GM12873 (cell line): ENCODE results near the gene PDE4C.

ENCODE experiments used
- TF ChIP-seq, protein P1 (sequence below): IDR thresholded peaks from 2 replicates; pipeline ENCODE4 v1.5.1; 2012; ENCODE audit warnings: low read depth, mild to moderate bottlenecking, moderate library complexity, low read length, control low read depth; ENCODE audit not compliant: insufficient read depth; ENCODE audit errors: missing control alignments

PDE4C gene

DNA sequence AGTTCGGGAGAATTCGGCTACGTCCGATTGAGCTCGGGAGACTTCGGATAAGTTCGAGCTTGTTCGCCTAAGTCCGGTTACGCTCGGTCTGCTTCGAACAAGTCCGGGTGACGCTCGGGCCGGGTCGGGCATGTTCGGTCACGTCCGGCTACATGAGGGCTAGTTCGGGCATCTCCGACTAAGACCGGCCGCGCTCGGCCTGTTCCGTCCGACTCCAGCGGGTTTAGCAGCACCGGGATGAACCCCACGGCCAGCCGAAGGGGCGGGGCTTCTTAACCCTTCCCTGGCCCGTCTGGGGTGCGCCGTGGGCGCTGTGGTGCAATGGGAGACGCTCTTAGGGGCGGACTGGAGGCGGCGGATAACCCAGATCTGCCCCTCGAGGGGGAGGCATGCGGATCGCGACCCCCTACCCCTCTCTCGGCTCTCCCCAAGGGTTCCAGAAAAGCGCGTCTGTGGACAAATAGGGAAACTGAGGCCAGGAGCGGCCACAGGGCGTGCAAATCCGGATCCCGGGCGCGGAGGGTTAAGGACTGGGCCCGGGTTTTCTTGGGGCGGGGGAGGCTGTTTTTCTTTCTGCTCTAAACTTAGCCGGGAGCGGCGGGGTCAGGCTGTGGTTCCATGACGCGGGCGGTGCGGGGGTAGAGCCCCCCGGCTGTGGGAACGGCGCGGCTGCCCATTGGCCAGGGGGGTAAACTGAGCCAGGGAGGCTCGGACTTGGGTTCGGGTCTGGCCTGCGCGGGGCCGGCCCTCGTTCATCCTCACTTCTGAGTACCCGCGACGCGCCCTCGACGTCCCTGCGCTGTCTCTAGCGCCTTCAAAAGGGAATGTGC, 1.5 kb downstream of the PDE4C start:
- TF ChIP-seq, protein P1, sequence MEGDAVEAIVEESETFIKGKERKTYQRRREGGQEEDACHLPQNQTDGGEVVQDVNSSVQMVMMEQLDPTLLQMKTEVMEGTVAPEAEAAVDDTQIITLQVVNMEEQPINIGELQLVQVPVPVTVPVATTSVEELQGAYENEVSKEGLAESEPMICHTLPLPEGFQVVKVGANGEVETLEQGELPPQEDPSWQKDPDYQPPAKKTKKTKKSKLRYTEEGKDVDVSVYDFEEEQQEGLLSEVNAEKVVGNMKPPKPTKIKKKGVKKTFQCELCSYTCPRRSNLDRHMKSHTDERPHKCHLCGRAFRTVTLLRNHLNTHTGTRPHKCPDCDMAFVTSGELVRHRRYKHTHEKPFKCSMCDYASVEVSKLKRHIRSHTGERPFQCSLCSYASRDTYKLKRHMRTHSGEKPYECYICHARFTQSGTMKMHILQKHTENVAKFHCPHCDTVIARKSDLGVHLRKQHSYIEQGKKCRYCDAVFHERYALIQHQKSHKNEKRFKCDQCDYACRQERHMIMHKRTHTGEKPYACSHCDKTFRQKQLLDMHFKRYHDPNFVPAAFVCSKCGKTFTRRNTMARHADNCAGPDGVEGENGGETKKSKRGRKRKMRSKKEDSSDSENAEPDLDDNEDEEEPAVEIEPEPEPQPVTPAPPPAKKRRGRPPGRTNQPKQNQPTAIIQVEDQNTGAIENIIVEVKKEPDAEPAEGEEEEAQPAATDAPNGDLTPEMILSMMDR = no peak

DNA sequence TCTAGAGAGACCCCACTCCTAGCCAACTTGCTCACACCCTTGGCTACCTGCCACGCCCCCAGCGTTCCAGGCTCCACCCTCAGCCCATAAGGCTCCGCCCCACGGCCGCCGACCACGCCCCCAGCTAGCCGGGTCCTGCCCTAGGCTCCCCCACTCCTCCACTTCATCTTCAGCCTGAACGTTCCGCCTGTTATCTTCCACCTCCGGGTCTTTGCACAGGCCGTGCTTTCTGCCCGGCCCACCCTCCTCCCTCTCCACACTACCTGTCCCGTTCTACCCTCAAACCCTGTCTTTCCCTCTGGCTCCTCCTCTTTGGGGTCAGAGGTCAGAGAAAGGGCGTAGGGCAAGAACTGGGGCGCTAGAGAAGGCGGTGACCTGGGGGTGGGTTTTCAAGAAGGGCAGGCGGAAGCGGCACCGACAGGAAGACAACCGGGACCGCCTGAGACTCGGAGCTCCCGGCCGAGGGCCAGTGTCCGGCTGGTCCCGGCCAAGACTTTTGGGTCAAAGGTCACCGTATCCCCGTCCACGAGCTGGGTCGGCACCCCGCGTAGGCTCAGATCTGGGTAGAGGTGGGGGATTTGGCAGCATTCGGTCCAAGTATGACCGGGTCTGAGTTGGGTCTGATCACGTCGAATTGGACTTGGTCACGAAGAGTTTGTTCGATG, 2.2 kb downstream of the PDE4C start:
- TF ChIP-seq, protein P1 = no peak

DNA sequence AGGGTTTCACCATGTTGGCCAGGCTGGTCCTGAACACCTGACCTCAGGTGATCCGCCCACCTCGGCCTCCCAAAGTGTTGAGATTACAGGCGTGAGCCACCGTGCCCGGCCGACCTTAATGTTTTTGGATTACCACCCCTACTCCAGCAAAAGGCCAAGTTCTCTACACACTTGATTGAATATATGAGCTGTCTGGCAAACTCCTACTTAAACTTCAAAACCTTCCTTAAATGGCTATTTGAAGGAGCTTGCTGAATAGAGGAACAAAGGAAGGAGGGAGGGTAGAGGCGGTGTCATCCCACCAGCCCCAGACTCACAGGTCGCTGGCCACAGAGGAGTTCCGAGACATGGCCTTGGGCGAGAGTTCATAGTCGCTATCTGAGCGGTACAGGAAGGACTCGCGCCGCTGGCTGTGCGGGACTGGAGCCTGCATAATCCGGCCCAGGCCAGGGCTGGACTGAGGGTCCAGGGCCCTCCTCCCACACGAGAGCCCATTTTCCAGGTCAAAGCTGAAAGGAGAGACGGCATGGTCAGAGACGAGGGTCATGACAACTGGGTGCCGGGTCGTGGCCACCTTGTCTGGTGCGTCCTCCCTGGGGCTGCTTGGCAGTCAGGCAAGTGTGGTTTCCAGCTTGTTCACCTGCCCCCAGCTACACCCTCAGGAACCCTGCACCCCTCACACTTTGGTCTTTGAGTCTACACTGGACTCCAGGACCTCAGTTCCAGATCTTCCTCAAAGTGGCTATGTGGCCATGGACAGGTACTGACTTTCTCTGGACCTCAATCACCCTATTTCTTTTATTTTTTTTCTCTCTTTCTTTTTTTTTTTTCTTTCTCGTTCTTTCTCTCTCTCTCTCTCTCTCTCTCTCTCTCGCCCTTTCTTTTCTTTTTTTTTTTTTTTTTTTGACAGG, 4.2 kb downstream of the PDE4C start:
- TF ChIP-seq, protein P1 = no peak

DNA sequence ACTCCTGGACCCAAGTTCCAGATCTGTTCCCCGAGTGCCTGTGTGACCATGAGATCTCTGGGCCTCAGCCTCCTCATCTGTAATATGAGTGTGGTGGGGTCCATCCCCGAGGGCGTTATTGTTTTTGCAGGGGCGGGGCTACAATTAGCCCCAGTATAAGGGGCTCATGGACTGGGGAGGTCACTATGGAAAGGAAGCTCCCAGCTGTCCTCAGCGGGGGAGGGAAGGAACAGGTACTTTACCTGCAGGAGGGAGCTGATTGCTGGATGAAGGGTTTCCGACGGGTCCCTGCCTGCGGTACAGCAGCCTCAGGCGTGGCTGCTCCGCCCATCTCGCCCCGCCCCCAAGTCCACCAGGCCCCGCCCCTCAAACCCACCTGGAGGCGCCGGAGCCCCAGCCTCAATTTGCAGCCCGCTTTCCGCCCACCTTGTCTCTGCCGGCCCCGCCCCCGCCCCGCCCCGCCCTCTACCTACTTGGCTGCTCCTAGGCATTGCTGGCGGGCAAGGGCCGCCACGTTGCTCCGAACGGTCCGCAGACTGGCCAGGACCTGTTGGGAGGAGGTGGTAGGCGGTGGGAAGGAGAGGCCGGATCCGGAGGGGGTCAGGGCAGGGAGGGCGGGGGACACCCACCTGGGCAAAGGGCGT, 5.5 kb downstream of the PDE4C start:
- TF ChIP-seq, protein P1 = no peak

DNA sequence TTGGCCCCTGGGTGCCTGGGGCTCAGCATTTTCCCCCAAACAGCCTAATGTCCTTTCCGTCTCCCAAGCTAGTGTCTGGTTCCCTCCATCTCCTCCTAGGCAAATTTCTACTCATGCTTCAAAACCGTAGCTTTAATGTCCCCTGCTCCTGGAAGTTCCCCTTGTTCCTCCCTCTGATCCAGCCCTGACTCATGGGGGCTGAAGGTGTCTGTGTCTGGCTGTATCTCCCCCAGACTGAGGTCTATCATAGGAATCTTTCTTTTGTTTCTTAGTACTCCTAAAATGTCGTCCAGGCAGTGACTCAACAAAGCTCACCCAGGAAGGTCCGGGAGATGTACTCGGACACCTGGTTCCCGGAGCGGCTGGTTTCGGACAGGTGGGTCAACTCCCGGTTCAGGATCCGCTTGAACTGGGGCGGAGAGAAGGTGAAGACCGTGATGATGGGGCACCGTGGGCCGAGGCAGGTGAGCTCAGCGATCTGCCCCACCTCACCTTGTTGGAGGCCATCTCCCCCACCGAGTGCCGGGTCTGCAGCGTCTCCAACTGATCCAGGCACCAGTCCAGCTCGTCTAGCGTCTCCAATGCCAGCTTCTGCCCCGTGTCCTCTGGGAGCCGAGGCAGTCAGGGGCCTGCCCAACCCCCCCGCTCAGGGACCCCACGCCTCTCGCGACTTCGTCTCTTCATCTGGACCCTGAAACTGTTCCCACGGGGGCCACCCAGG, 6.2 kb downstream of the PDE4C start:
- TF ChIP-seq, protein P1 = no peak

DNA sequence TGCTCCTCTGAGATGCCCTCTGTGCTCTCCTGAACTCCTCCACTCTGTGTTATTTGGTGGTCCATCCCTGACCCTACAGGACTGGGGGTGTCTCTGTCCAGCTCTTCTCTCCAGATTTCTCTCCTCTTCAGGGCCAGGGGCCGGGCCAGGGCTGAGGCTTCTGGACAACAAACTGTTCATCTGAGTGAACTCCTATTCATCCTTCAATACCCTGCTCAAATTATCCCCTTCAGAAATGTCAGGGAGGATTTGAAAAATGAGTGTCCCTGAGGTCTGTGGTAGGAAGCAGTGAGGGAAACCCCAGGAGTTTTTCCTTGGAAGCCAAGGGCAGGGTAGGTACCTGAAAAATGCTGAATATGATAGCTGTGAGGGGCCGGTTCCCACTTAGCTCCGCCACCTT, 7.6 kb downstream of the PDE4C start:
- TF ChIP-seq, protein P1 = no peak
